Astrocyte of the spinal cord (primary cell): ENCODE measurements around the gene CEACAM16.

Source experiments
- DNase-seq: peaks from one replicate; pipeline ENCODE4 v3.0.0; 2011; ENCODE audit warnings: low read depth, low spot score
- H3K4me3 ChIP-seq: 2 replicates; pipeline ENCODE4 v1.5.1; 2011; ENCODE audit warnings: low read depth, mild to moderate bottlenecking, low read length, moderate library complexity
- CTCF ChIP-seq: IDR thresholded peaks from 2 replicates; pipeline ENCODE4 v1.5.1; 2012; ENCODE audit warnings: low read depth, mild to moderate bottlenecking, low read length, inconsistent platforms
- in situ Hi-C: cut with HindIII; loops from 2 replicates; pipeline ENCODE4 v1.10.0; 2017; ENCODE audit warnings: low sequenced_read_pairs

Gene CEACAM16

GRCh38 chr19:44753932-44754749 is 55.2 kb downstream of the CEACAM16 start:
- in situ Hi-C loops = no loop called here
- DNase-seq = peak; percentile 92
- H3K4me3 ChIP-seq = peak overlapping the region; percentile 40
- no peak for TF ChIP-seq CTCF

GRCh38 chr19:44754750-44755080 is 55.8 kb downstream of the CEACAM16 start:
- no peak for TF ChIP-seq CTCF
- DNase-seq = no peak
- no peak overlapping the region for H3K4me3 ChIP-seq
- in situ Hi-C loops = no loop called here

- in situ Hi-C loops = no loop called here
- no peak overlapping the region for H3K4me3 ChIP-seq
- no peak for DNase-seq
- no peak for TF ChIP-seq CTCF
Measured at GRCh38 chr19:44755219-44755618, 56.3 kb downstream of the CEACAM16 start.

- H3K4me3 ChIP-seq = no peak overlapping the region
- DNase-seq = no peak
- in situ Hi-C loops = no loop called here
- no peak for TF ChIP-seq CTCF
Measured at GRCh38 chr19:44756089-44756562, 57.2 kb downstream of the CEACAM16 start.

GRCh38 chr19:44757057-44757734 is 58.2 kb downstream of the CEACAM16 start:
- TF ChIP-seq CTCF = no peak
- peak; percentile 85 for DNase-seq
- H3K4me3 ChIP-seq = peak overlapping the region; percentile 51
- in situ Hi-C loops = no loop called here

- peak; percentile 66 for DNase-seq
- peak overlapping the region; percentile 51 for H3K4me3 ChIP-seq
- in situ Hi-C loops = no loop called here
- TF ChIP-seq CTCF = peak; percentile 21
Measured at GRCh38 chr19:44757735-44758505, 59.0 kb downstream of the CEACAM16 start.
